Stomach (tissue), 9 donors: ENCODE data around the gene MAOA. TPM values are rescaled to one million over a fixed set of nuclear protein-coding genes. Genes with fewer than 3 reads are reported as not detected.
"Not testable (repeated sequence)": the region's sequence is repeated elsewhere in the genome, so short reads cannot be mapped to it uniquely, and the experiment has no call there.

ENCODE experiments used
- DNase-seq, 2 donors: peaks; one replicate each; pipeline versions ENCODE4 v3.0.0 to v3.0.0-alpha.2; 2013 to 2019
- H3K27ac ChIP-seq, 5 donors: fragments of 200-600 bp in 4 of 5; sonication (generic) in 4 of 5; one replicate each; pipeline ENCODE4 v1.5.1; 2013 to 2019; ENCODE audit warnings: mild to moderate bottlenecking in 1 of 5, moderate library complexity in 1 of 5
- H3K27me3 ChIP-seq, 3 donors: fragments of 200-600 bp; sonication (generic); one replicate each; pipeline ENCODE4 v1.5.1; 2017 to 2019; ENCODE audit warnings: mixed run types in 1 of 3
- H3K36me3 ChIP-seq, 4 donors: fragments of 200-600 bp; sonication (generic); 1 replicate in 3 of 4; 2 replicates in 1 of 4; pipeline ENCODE4 v1.5.1; 2016 to 2019
- H3K4me1 ChIP-seq, 4 donors: fragments of 200-600 bp; sonication (generic); one replicate each; pipeline ENCODE4 v1.5.1; 2016 to 2019
- H3K4me3 ChIP-seq, 4 donors: fragments of 200-600 bp; sonication (generic) in 3 of 4; one replicate each; pipeline ENCODE4 v1.5.1; 2016 to 2019; ENCODE audit warnings: mild to moderate bottlenecking in 1 of 4
- H3K9me3 ChIP-seq, 4 donors: fragments of 200-600 bp; sonication (generic); one replicate each; pipeline ENCODE4 v1.5.1; 2016 to 2019
- EP300 ChIP-seq: sonication (generic); formaldehyde crosslinking; IDR thresholded peaks from one replicate; pipeline ENCODE4 v1.6.1; 2017; ENCODE audit warnings: antibody characterized with exemption
- POLR2A ChIP-seq, 4 donors: fragments of 450-650 bp; IDR thresholded peaks; one replicate each; pipeline ENCODE4 v1.6.1; 2016; ENCODE audit warnings: antibody characterized with exemption in 4 of 4, control low read depth in 2 of 4, mild to moderate bottlenecking in 1 of 4, moderate library complexity in 1 of 4
- POLR2AphosphoS5 ChIP-seq, 3 donors: sonication (generic); formaldehyde crosslinking; IDR thresholded peaks; one replicate each; pipeline ENCODE4 v1.6.1; 2016; ENCODE audit warnings: antibody characterized with exemption in 3 of 3
- WGBS, 5 donors: extraction: QIAGEN DNeasy Blood & Tissue Kit in 3 of 5; methylation state at CpG; one replicate each; pipeline versions ENCODE4 v1.1.5 to v1.1.7; 2013 to 2018; 5-methylcytosine and 5-hydroxymethylcytosine counted together
- intact Hi-C: fragments of 100-400 bp; cut with DNase I; formaldehyde crosslinking; loops from one replicate; pipeline ENCODE4 v1.15.1; 2023; ENCODE audit warnings: low total_unique reads
- polyA plus RNA-seq, 3 donors: library from polyadenylated mRNA; stranded (reverse); fragments of 200-250 nt; gene quantifications; one replicate each; pipeline ENCODE4 v1.2.3, GENCODE V29; 2013
- total RNA-seq, 5 donors: library from RNA; depleted of rRNA; stranded (reverse); fragments of >200 nt; gene quantifications; one replicate each; pipeline versions ENCODE4 v1.1.0 to v1.2.3, GENCODE V29; 2014 to 2016
- TF ChIP-seq, protein P1 (sequence below), 7 experiments: fragments of 450-650 bp in 4 of 7; fragments of 200-600 bp in 3 of 7; sonication (generic) in 3 of 7; IDR thresholded peaks; one replicate each; pipeline ENCODE4 v1.5.1; 2016 to 2019; ENCODE audit warnings: antibody characterized with exemption in 7 of 7, control low read depth in 2 of 7, mild to moderate bottlenecking in 1 of 7
- donor health status: healthy with polysubstance abuse.
- donor health status: Bipolar disorder and iron deficiency.
- donor health status: healthy.

The MAOA gene
- total and polyA plus RNA-seq, 8 donors, result 47.0 to 157 (median 81.1) TPM

- intact Hi-C loops, result no loop called here
- Histone ChIP-seq H3K27ac (no peak overlapping the region), H3K4me3 (no peak overlapping the region), H3K9me3 (peaks cover 0 to 48% (median 14%) of the 10 kb centered on the region in 4 donors), H3K36me3 (peaks cover 0 to 51% (median 8%) of the 10 kb centered on the region in 4 donors), H3K27me3 (no peaks in the 10 kb centered on the region), H3K4me1 (no peaks in the 10 kb centered on the region)
- no peak for TF ChIP-seq EP300
- no peak for TF ChIP-seq POLR2A (IDR thresholded peaks at IDR 0.05)
- TF ChIP-seq POLR2AphosphoS5 (IDR thresholded peaks at IDR 0.05), result no peak
- TF ChIP-seq, protein P1, sequence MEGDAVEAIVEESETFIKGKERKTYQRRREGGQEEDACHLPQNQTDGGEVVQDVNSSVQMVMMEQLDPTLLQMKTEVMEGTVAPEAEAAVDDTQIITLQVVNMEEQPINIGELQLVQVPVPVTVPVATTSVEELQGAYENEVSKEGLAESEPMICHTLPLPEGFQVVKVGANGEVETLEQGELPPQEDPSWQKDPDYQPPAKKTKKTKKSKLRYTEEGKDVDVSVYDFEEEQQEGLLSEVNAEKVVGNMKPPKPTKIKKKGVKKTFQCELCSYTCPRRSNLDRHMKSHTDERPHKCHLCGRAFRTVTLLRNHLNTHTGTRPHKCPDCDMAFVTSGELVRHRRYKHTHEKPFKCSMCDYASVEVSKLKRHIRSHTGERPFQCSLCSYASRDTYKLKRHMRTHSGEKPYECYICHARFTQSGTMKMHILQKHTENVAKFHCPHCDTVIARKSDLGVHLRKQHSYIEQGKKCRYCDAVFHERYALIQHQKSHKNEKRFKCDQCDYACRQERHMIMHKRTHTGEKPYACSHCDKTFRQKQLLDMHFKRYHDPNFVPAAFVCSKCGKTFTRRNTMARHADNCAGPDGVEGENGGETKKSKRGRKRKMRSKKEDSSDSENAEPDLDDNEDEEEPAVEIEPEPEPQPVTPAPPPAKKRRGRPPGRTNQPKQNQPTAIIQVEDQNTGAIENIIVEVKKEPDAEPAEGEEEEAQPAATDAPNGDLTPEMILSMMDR (IDR thresholded peaks at IDR 0.05), result no peak
- DNase-seq, result no peak
- 61 to 100% (median 73%) methylated on average over 1 of the region's 1 CpG for WGBS, 5 donors
Measured at GRCh38 chrX:43718956-43719355, 62.9 kb downstream of the MAOA start.

DNA sequence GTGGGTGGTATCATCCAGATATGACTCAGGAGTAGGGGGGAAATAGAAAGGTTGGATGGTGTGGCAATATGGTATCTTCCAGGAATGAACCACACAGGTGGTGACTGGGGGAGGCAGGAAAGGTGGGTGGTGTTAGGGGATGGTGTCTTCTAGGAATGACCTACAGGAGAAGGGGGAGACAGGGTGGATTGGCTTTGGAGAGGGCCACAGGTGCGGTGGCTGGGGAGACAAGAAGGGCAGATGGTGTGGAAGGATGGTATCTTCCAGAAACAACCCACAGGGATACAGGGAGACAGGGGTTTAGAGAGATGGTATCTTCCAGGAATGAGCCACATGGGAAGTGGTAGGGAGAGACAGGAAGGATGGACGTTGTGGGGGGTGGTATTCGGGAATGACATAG lies 64.0 kb downstream of the MAOA start:
- no peak for DNase-seq
- TF ChIP-seq EP300 (no peak), POLR2AphosphoS5 (IDR thresholded peaks at IDR 0.05) (no peak), POLR2A (IDR thresholded peaks at IDR 0.05) (no peak)
- TF ChIP-seq, protein P1 (IDR thresholded peaks at IDR 0.05), result no peak
- intact Hi-C loops, result no loop called here
- Histone ChIP-seq H3K36me3 (peaks cover 0 to 51% (median 8%) of the 10 kb centered on the region in 4 donors), H3K27ac (no peak overlapping the region), H3K4me3 (no peak overlapping the region), H3K9me3 (peaks cover 0 to 48% (median 14%) of the 10 kb centered on the region in 4 donors), H3K27me3 (no peaks in the 10 kb centered on the region), H3K4me1 (no peaks in the 10 kb centered on the region)
- 64 to 94% (median 78%) methylated on average over 3 of the region's 3 CpGs for WGBS, 5 donors

- no peaks in the 10 kb centered on the region for H3K4me1 ChIP-seq
- H3K9me3 ChIP-seq, result peaks cover 0 to 48% (median 14%) of the 10 kb centered on the region in 4 donors
- DNase-seq, result no peak
- H3K4me3 ChIP-seq, result no peak overlapping the region
- intact Hi-C loops, result no loop called here
- peaks cover 0 to 51% (median 8%) of the 10 kb centered on the region in 4 donors for H3K36me3 ChIP-seq
- no peak overlapping the region for H3K27ac ChIP-seq
- H3K27me3 ChIP-seq, result no peaks in the 10 kb centered on the region
- no peak for TF ChIP-seq POLR2A (IDR thresholded peaks at IDR 0.05)
- TF ChIP-seq, protein P1 (IDR thresholded peaks at IDR 0.05), result no peak
- TF ChIP-seq EP300, result no peak
- TF ChIP-seq POLR2AphosphoS5 (IDR thresholded peaks at IDR 0.05), result no peak
- 64 to 100% (median 82%) methylated on average over 1 of the region's 1 CpG for WGBS, 5 donors
Measured at GRCh38 chrX:43720961-43721360, 64.9 kb downstream of the MAOA start.

GRCh38 chrX:43725227-43725626 lies 69.1 kb downstream of the MAOA start:
- Histone ChIP-seq H3K36me3 (peaks cover 0 to 35% (median 7%) of the 10 kb centered on the region in 4 donors), H3K9me3 (peaks cover 0 to 29% (median 9%) of the 10 kb centered on the region in 4 donors)
- H3K27ac ChIP-seq, intact Hi-C loops, H3K4me1 ChIP-seq, DNase-seq, H3K4me3 ChIP-seq, H3K27me3 ChIP-seq: not testable (repeated sequence)
- 67 to 77% (median 73%) methylated on average over 5 of the region's 5 CpGs for WGBS, 5 donors

GRCh38 chrX:43727254-43727653 lies 71.2 kb downstream of the MAOA start:
- 57 to 94% (median 61%) methylated on average over 6 of the region's 6 CpGs; no CpG with 5 or more reads in 1 of the 5 donors for WGBS, 5 donors
- intact Hi-C loops, H3K9me3 ChIP-seq, H3K27me3 ChIP-seq, H3K4me1 ChIP-seq, H3K27ac ChIP-seq, H3K4me3 ChIP-seq: not testable (repeated sequence)
- peak in 1 of 2 donors; percentile 33 for DNase-seq
- H3K36me3 ChIP-seq, result peaks cover 0 to 35% (median 18%) of the 10 kb centered on the region in 4 donors
